NCI-H2171 (cell line): ENCODE results near the gene AQP6.

Experiments
- DNase-seq: peaks from one replicate; lab custom pipeline; 2025; lab: John Stamatoyannopoulos, UW

Gene AQP6

GRCh38 chr12:49943625-49943960 lies 29.2 kb upstream of the AQP6 start:
- DNase-seq, result no peak

- no peak for DNase-seq
These were observed 28.7 kb upstream of the AQP6 start for GRCh38 chr12:49944046-49944445.

GRCh38 chr12:49944718-49945117 lies 28.0 kb upstream of the AQP6 start:
- no peak for DNase-seq

- no peak for DNase-seq
These were observed 27.2 kb upstream of the AQP6 start for GRCh38 chr12:49945394-49946080.

- no peak for DNase-seq
These were observed 26.7 kb upstream of the AQP6 start for GRCh38 chr12:49946086-49946485.

GRCh38 chr12:49946497-49946896 lies 26.2 kb upstream of the AQP6 start:
- no peak for DNase-seq

- DNase-seq, result no peak
These were observed 25.0 kb upstream of the AQP6 start for GRCh38 chr12:49947593-49948226.

- DNase-seq, result no peak
These were observed 23.6 kb upstream of the AQP6 start for GRCh38 chr12:49948866-49949845.

- no peak for DNase-seq
These were observed 22.9 kb upstream of the AQP6 start for GRCh38 chr12:49949866-49950265.

GRCh38 chr12:49950273-49951251 lies 22.2 kb upstream of the AQP6 start, which contains the start of gene AQP2:
TSS of gene AQP2 (plus strand) at chr12:49950737. CDS start at chr12:49950831, 94 bp downstream.
- DNase-seq, result no peak

GRCh38 chr12:49951411-49952240 lies 21.1 kb upstream of the AQP6 start:
- no peak for DNase-seq

- DNase-seq, result no peak
These were observed 20.2 kb upstream of the AQP6 start for GRCh38 chr12:49952391-49953055.

GRCh38 chr12:49953151-49953550 lies 19.6 kb upstream of the AQP6 start:
- no peak for DNase-seq

GRCh38 chr12:49953961-49954846 lies 18.5 kb upstream of the AQP6 start:
- no peak for DNase-seq

GRCh38 chr12:49954863-49955830 lies 17.6 kb upstream of the AQP6 start:
- DNase-seq, result no peak

- DNase-seq, result no peak
These were observed 16.7 kb upstream of the AQP6 start for GRCh38 chr12:49955899-49956662.
